Transverse colon (tissue), 4 donors: ENCODE results near the gene SLC39A12.

Source experiments
- CTCF ChIP-seq, 5 experiments: fragments of 200-600 bp in 3 of 5; fragments of 450-650 bp in 2 of 5; sonication (generic) in 3 of 5; IDR thresholded peaks; 1 replicate in 2 of 5; 2 replicates in 3 of 5; pipeline ENCODE4 v1.5.1; 2016 to 2017; ENCODE audit warnings: antibody characterized with exemption in 5 of 5, inconsistent platforms in 3 of 5, mild to moderate bottlenecking in 2 of 5, moderate library complexity in 1 of 5
- EP300 ChIP-seq: sonication (generic); formaldehyde crosslinking; IDR thresholded peaks from one replicate; pipeline ENCODE4 v1.6.1; 2017; ENCODE audit warnings: antibody characterized with exemption, low read depth
- POLR2A ChIP-seq: fragments of 450-650 bp; IDR thresholded peaks from one replicate; pipeline ENCODE4 v1.6.1; 2016; ENCODE audit warnings: antibody characterized with exemption, mild to moderate bottlenecking, moderate library complexity
- POLR2AphosphoS5 ChIP-seq, 3 donors: sonication (generic); formaldehyde crosslinking; IDR thresholded peaks; one replicate each; pipeline ENCODE4 v1.6.1; 2016; ENCODE audit warnings: antibody characterized with exemption in 3 of 3

GRCh38 chr10:17992266-17992665 is 40.5 kb downstream of the SLC39A12 start:
- TF ChIP-seq POLR2AphosphoS5 (IDR thresholded peaks at IDR 0.05), result no peak
- TF ChIP-seq CTCF (IDR thresholded peaks at IDR 0.05), result no peak
- no peak for TF ChIP-seq EP300
- no peak for TF ChIP-seq POLR2A
